Caco-2 (cell line): Measurements from ENCODE around the gene NEK8. TPM values are rescaled to one million over a fixed set of nuclear protein-coding genes. Genes with fewer than 3 reads are reported as not detected.

Experiments
- BruUV-seq: library from RNA; stranded (reverse); fragments of 400-500 nt; replicated peaks from 2 replicates; lab custom pipeline; 2021; lab: Mats Ljungman, UMichigan
- CTCF ChIA-PET: fragments of 300-600 bp; sonication (Branson Sonifier 250); formaldehyde crosslinking; loops from one replicate; lab custom pipeline; 2022; ENCODE audit warnings: antibody characterized with exemption; lab: Charles Lee
- POLR2A ChIA-PET: fragments of 300-600 bp; sonication (Branson Sonifier 250); formaldehyde crosslinking; loops from one replicate; lab custom pipeline; 2022; ENCODE audit warnings: antibody characterized with exemption; lab: Charles Lee
- DNase-seq, 2 experiments: peaks; one replicate each; pipeline versions ENCODE4 v3.0.0 to v3.0.0-alpha.2; 2020 to 2022
- H3K27me3 ChIP-seq: replicated peaks from 2 replicates; pipeline ENCODE4 v1.6.0; 2011; ENCODE audit warnings: low read length; ENCODE audit not compliant: control insufficient read depth, insufficient read depth
- H3K36me3 ChIP-seq: 2 replicates; pipeline ENCODE4 v1.5.1; 2011; ENCODE audit warnings: low read length; ENCODE audit not compliant: control insufficient read depth, insufficient read depth
- H3K4me1 ChIP-seq: fragments of 250-450 bp; sonication (Bioruptor Pico); 2 replicates; pipeline ENCODE4 v1.5.1; 2020; ENCODE audit warnings: mild to moderate bottlenecking
- H3K4me3 ChIP-seq: 2 replicates; pipeline ENCODE4 v1.5.1; 2011; ENCODE audit warnings: low read depth, mild to moderate bottlenecking, control low read depth, low read length
- H3K9me3 ChIP-seq: fragments of 250-450 bp; sonication (Bioruptor Pico); 2 replicates; pipeline ENCODE4 v1.5.1; 2020; ENCODE audit warnings: mild to moderate bottlenecking, moderate library complexity
- H3K27ac Mint-ChIP-seq: one replicate; pipeline ENCODE4 v1.8.0; 2022; ENCODE audit warnings: mixed read lengths; ENCODE audit not compliant: unreplicated experiment
- H3K27me3 Mint-ChIP-seq: one replicate; pipeline ENCODE4 v1.8.0; 2022; ENCODE audit warnings: mixed read lengths; ENCODE audit not compliant: insufficient read depth, unreplicated experiment
- H3K36me3 Mint-ChIP-seq: one replicate; pipeline ENCODE4 v1.8.0; 2022; ENCODE audit warnings: mild to moderate bottlenecking, mixed read lengths; ENCODE audit not compliant: insufficient read depth, unreplicated experiment
- H3K4me1 Mint-ChIP-seq: one replicate; pipeline ENCODE4 v1.8.0; 2022; ENCODE audit warnings: low read depth, mixed read lengths; ENCODE audit not compliant: unreplicated experiment
- H3K4me3 Mint-ChIP-seq: one replicate; pipeline ENCODE4 v1.8.0; 2022; ENCODE audit warnings: mild to moderate bottlenecking, moderate library complexity, mixed read lengths; ENCODE audit not compliant: unreplicated experiment
- H3K9me3 Mint-ChIP-seq: one replicate; pipeline ENCODE4 v1.8.0; 2022; ENCODE audit warnings: mixed read lengths; ENCODE audit not compliant: unreplicated experiment
- intact Hi-C: fragments of 100-400 bp; cut with micrococcal nuclease; formaldehyde crosslinking; loops from one replicate; pipeline ENCODE4 v1.10.0; 2022; ENCODE audit not compliant: unreplicated experiment
- total RNA-seq: library from RNA; stranded (reverse); gene quantifications from 2 replicates; pipeline ENCODE4 v1.2.3, GENCODE V29; 2022
- TF ChIP-seq, protein P1 (sequence below), 2 experiments: fragments of 200-600 bp in 1 of 2; IDR thresholded peaks; 1 replicate in 1 of 2; 2 replicates in 1 of 2; pipeline versions ENCODE4 v1.5.1 to v1.8.0; 2011 to 2022; ENCODE audit warnings: antibody characterized with exemption in 1 of 2, control low read depth in 1 of 2, inconsistent platforms in 1 of 2, low read depth in 1 of 2, low read length in 1 of 2, mild to moderate bottlenecking in 1 of 2, moderate library complexity in 1 of 2; ENCODE audit not compliant: insufficient read depth in 1 of 2, severe bottlenecking in 1 of 2, unreplicated experiment in 1 of 2

Gene NEK8
- total RNA-seq, 1 experiment from 2014 or later = 11.0 TPM

GRCh38 chr17:28689011-28689410 lies 39.6 kb upstream of the NEK8 start:
- no peaks in the 10 kb centered on the region for H3K4me1 ChIP-seq
- H3K4me3 ChIP-seq = no peak overlapping the region
- no peak for DNase-seq
- Mint-ChIP-seq H3K36me3 (peaks cover 98% of the 10 kb centered on the region), H3K27me3 (no peaks in the 10 kb centered on the region), H3K27ac (no peak overlapping the region), H3K9me3 (no peaks in the 10 kb centered on the region), H3K4me3 (no peak overlapping the region), H3K4me1 (no peaks in the 10 kb centered on the region)
- ChIA-PET CTCF (no interaction called here), POLR2A (interaction anchor here (1.2 to 1.3 kb wide), 2 partner anchors 22 to 27 kb away, joined by 3 to 6 read pairs; partner anchors contain the start of genes PROCA1, SDF2 and SUPT6H)
- TF ChIP-seq, protein P1, sequence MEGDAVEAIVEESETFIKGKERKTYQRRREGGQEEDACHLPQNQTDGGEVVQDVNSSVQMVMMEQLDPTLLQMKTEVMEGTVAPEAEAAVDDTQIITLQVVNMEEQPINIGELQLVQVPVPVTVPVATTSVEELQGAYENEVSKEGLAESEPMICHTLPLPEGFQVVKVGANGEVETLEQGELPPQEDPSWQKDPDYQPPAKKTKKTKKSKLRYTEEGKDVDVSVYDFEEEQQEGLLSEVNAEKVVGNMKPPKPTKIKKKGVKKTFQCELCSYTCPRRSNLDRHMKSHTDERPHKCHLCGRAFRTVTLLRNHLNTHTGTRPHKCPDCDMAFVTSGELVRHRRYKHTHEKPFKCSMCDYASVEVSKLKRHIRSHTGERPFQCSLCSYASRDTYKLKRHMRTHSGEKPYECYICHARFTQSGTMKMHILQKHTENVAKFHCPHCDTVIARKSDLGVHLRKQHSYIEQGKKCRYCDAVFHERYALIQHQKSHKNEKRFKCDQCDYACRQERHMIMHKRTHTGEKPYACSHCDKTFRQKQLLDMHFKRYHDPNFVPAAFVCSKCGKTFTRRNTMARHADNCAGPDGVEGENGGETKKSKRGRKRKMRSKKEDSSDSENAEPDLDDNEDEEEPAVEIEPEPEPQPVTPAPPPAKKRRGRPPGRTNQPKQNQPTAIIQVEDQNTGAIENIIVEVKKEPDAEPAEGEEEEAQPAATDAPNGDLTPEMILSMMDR (IDR thresholded peaks at IDR 0.05; ENCODE audit: insufficient read depth in 1 of 2, low read depth in 1 of 2, low read length in 1 of 2, severe bottlenecking in 1 of 2, unreplicated experiment in 1 of 2) = no peak
- intact Hi-C loops = no loop called here
- peaks cover 14% of the 10 kb centered on the region for H3K36me3 ChIP-seq
- BruUV-seq = no TSS peak
- H3K27me3 ChIP-seq = no peaks in the 10 kb centered on the region
- H3K9me3 ChIP-seq = no peaks in the 10 kb centered on the region

DNA sequence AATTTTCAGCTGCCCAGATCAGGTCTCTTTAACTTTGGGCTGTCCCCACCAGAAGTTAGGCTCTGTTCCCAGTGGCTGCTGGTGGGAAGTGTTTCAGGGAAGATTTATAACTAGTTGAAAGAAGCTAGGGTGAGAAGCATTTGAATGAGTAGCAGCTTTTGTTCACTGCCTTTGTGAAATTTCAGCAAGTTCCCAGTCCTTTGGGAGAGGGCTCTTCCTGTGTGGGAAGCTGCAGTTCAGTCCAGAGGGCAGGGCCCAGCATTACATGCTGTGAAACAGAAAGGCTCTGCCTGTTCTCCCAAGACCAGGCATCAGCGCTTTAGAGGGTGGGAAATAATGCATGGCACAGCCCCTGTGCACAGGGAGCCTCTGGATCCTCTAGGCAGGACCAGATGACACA lies 34.7 kb upstream of the NEK8 start:
- Histone ChIP-seq H3K36me3 (peaks cover 14% of the 10 kb centered on the region), H3K9me3 (no peaks in the 10 kb centered on the region), H3K4me1 (peaks cover 21% of the 10 kb centered on the region), H3K4me3 (no peak overlapping the region), H3K27me3 (no peaks in the 10 kb centered on the region)
- intact Hi-C loops = no loop called here
- no TSS peak for BruUV-seq
- CTCF ChIA-PET = no interaction called here
- no peak overlapping the region for H3K27ac Mint-ChIP-seq
- TF ChIP-seq, protein P1 (IDR thresholded peaks at IDR 0.05; ENCODE audit: insufficient read depth in 1 of 2, low read depth in 1 of 2, low read length in 1 of 2, severe bottlenecking in 1 of 2, unreplicated experiment in 1 of 2) = no peak
- no peak overlapping the region for H3K4me3 Mint-ChIP-seq
- POLR2A ChIA-PET = interaction anchor here (0.7 to 1.0 kb wide), 2 partner anchors 14 to 16 kb away, joined by 3 to 4 read pairs; no protein-coding TSS in a partner anchor
- no peaks in the 10 kb centered on the region for H3K9me3 Mint-ChIP-seq
- H3K36me3 Mint-ChIP-seq = peaks cover 100% of the 10 kb centered on the region
- peaks cover 23% of the 10 kb centered on the region for H3K4me1 Mint-ChIP-seq
- H3K27me3 Mint-ChIP-seq = no peaks in the 10 kb centered on the region
- no peak for DNase-seq

DNA sequence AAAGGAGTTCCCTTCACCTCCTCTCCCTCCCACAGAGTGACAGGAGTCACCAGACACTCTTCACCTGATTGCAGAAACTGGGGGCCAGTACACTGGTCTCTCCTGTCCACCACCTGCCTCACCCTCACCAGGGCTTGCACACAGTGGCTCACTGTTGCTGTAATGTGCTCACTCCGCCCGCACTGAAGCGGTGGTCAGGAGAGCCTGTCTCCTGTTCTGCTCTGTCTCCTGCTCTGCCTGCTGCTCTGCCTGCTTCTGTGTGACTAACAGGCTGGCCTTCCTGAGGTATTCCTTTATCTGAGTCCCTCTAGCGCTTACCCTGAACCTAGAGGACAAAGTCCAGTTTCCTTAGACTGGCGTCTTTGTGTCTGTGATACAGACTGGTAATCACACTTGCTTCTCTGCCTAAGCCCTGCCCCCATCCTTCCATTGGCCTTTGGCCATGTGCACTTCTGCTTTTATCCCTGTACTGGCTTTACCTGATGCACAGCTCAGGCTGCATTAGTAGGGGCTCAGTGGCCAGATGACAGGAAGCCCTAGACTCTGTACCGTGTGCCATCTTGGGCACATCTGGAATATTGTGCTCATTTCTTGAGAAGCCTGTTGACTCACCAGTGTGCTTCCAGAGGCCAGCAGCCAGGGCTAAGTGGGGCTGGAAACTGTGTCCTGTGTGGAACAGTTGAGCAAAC lies 30.2 kb upstream of the NEK8 start:
- peak overlapping the region; percentile 52 for H3K4me3 Mint-ChIP-seq
- POLR2A ChIA-PET = interaction anchor here (1.2 to 3.7 kb wide), 4 partner anchors 12 to 36 kb away, joined by 7 to 29 read pairs (median 14); partner anchors contain the start of genes PROCA1, RPL23A, SDF2 and SUPT6H
- no peak overlapping the region for H3K4me3 ChIP-seq
- H3K4me1 Mint-ChIP-seq = peaks cover 26% of the 10 kb centered on the region
- peak overlapping the region; percentile 87 for H3K27ac Mint-ChIP-seq
- CTCF ChIA-PET = interaction anchor here (0.9 to 1.6 kb wide), 4 partner anchors 13 to 51 kb away, joined by 3 to 11 read pairs (median 4); partner anchors contain the start of genes RPL23A and TLCD1
- BruUV-seq = no TSS peak
- H3K27me3 Mint-ChIP-seq = no peaks in the 10 kb centered on the region
- TF ChIP-seq, protein P1 (IDR thresholded peaks at IDR 0.05; ENCODE audit: insufficient read depth in 1 of 2, low read depth in 1 of 2, low read length in 1 of 2, severe bottlenecking in 1 of 2, unreplicated experiment in 1 of 2) = peak in 1 of 2 experiments; percentile 14
- DNase-seq = peak; percentile 94 to 95
- H3K9me3 ChIP-seq = no peaks in the 10 kb centered on the region
- H3K4me1 ChIP-seq = peaks cover 31% of the 10 kb centered on the region
- intact Hi-C loops = loop anchor here (1.0 kb wide), 7 partner anchors 13 to 45 kb away; partner anchors contain the start of genes PROCA1, RPL23A and SUPT6H
- H3K9me3 Mint-ChIP-seq = no peaks in the 10 kb centered on the region
- H3K27me3 ChIP-seq = no peaks in the 10 kb centered on the region
- H3K36me3 Mint-ChIP-seq = peaks cover 100% of the 10 kb centered on the region
- H3K36me3 ChIP-seq = peaks cover 26% of the 10 kb centered on the region
